ENCODE measurements around the gene AHSG. TPM values are rescaled to one million over a fixed set of nuclear protein-coding genes. Genes with fewer than 3 reads are reported as not detected.
"Not testable (repeated sequence)": the region's sequence is repeated elsewhere in the genome, so short reads cannot be mapped to it uniquely, and the experiment has no call there.

Gene AHSG
- total RNA-seq, 4 donors from 2014 or later: not detected

GRCh38 chr3:186580785-186581184 is 32.1 kb upstream of the AHSG start:
- Histone ChIP-seq H3K4me3 (no peak overlapping the region), H3K4me1 (no peaks in the 10 kb centered on the region), H3K9me3 (no peaks in the 10 kb centered on the region), H3K36me3 (no peaks in the 10 kb centered on the region), H3K27ac (no peak overlapping the region), H3K27me3 (no peaks in the 10 kb centered on the region)
- intact Hi-C loops (cut with DNase I; ENCODE audit: low total_unique reads): no loop called here
- TF ChIP-seq CTCF (IDR thresholded peaks at IDR 0.05): no peak
- no peak for TF ChIP-seq POLR2A (IDR thresholded peaks at IDR 0.05)
- DNase-seq: no peak

- no peak for TF ChIP-seq CTCF (IDR thresholded peaks at IDR 0.05)
- TF ChIP-seq POLR2A (IDR thresholded peaks at IDR 0.05): no peak
- Histone ChIP-seq H3K36me3 (no peaks in the 10 kb centered on the region), H3K9me3 (no peaks in the 10 kb centered on the region), H3K27me3 (no peaks in the 10 kb centered on the region), H3K4me1 (no peaks in the 10 kb centered on the region), H3K27ac (no peak overlapping the region), H3K4me3 (no peak overlapping the region)
- no peak for DNase-seq
- intact Hi-C loops (cut with DNase I; ENCODE audit: low total_unique reads): no loop called here
Measured at GRCh38 chr3:186582541-186582940, 30.3 kb upstream of the AHSG start.

GRCh38 chr3:186583831-186584230 is 29.0 kb upstream of the AHSG start:
- no peak for DNase-seq
- no peaks in the 10 kb centered on the region for H3K4me1 ChIP-seq
- H3K27me3 ChIP-seq: no peaks in the 10 kb centered on the region
- no peaks in the 10 kb centered on the region for H3K36me3 ChIP-seq
- TF ChIP-seq POLR2A (IDR thresholded peaks at IDR 0.05) (no peak), CTCF (IDR thresholded peaks at IDR 0.05) (no peak)
- H3K27ac ChIP-seq: no peak overlapping the region
- intact Hi-C loops (cut with DNase I; ENCODE audit: low total_unique reads): no loop called here
- H3K9me3 ChIP-seq: no peaks in the 10 kb centered on the region
- H3K4me3 ChIP-seq: no peak overlapping the region

GRCh38 chr3:186586245-186586644 is 26.6 kb upstream of the AHSG start:
- H3K27me3 ChIP-seq; H3K4me1 ChIP-seq; H3K36me3 ChIP-seq; intact Hi-C loops (cut with DNase I; ENCODE audit: low total_unique reads); H3K9me3 ChIP-seq; H3K27ac ChIP-seq; DNase-seq; H3K4me3 ChIP-seq: not testable (repeated sequence)

GRCh38 chr3:186587183-186587582 is 25.7 kb upstream of the AHSG start:
- intact Hi-C loops (cut with DNase I; ENCODE audit: low total_unique reads): no loop called here
- Histone ChIP-seq H3K27ac (no peak overlapping the region), H3K4me3 (no peak overlapping the region), H3K36me3 (no peaks in the 10 kb centered on the region), H3K9me3 (no peaks in the 10 kb centered on the region), H3K4me1 (no peaks in the 10 kb centered on the region), H3K27me3 (no peaks in the 10 kb centered on the region)
- no peak for DNase-seq
- TF ChIP-seq CTCF (IDR thresholded peaks at IDR 0.05): no peak
- TF ChIP-seq POLR2A (IDR thresholded peaks at IDR 0.05): no peak

- Histone ChIP-seq H3K4me1 (no peaks in the 10 kb centered on the region), H3K4me3 (no peak overlapping the region), H3K9me3 (no peaks in the 10 kb centered on the region), H3K27me3 (no peaks in the 10 kb centered on the region), H3K27ac (no peak overlapping the region), H3K36me3 (no peaks in the 10 kb centered on the region)
- TF ChIP-seq CTCF (IDR thresholded peaks at IDR 0.05) (no peak), POLR2A (IDR thresholded peaks at IDR 0.05) (no peak)
- no peak for DNase-seq
- intact Hi-C loops (cut with DNase I; ENCODE audit: low total_unique reads): no loop called here
Measured at GRCh38 chr3:186588632-186589031, 24.2 kb upstream of the AHSG start.
